ENCODE results near the gene LYZ. TPM values are rescaled to one million over a fixed set of nuclear protein-coding genes. Genes with fewer than 3 reads are reported as not detected.
A peak's percentile ranks its signal among the peaks of the same experiment; 100 is the strongest.

The LYZ gene
- total and polyA plus RNA-seq, 4 donors = 15.1 to 180 (median 80.3) TPM

GRCh38 chr12:69355363-69356028 is 7.3 kb downstream of the LYZ start:
- Histone ChIP-seq H3K4me3 (ENCODE audit: low read length in 2 of 2) (no peak overlapping the region), H3K27ac (ENCODE audit: low read depth in 1 of 2, low read length in 2 of 2) (no peak overlapping the region), H3K27me3 (ENCODE audit: control insufficient read depth in 1 of 2, insufficient read depth in 2 of 2, low read length in 1 of 2) (no peaks in the 10 kb centered on the region), H3K4me1 (ENCODE audit: control insufficient read depth in 1 of 2, insufficient read depth in 2 of 2, low read length in 2 of 2) (no peaks in the 10 kb centered on the region), H3K9me3 (ENCODE audit: control insufficient read depth, low read length) (no peaks in the 10 kb centered on the region), H3K36me3 (ENCODE audit: control insufficient read depth in 1 of 2, insufficient read depth in 2 of 2, low read length in 1 of 2) (no peaks in the 10 kb centered on the region)
- intact Hi-C loops (cut with DNase I) = loop anchor here (2.0 to 5.0 kb wide), 2 partner anchors 282 to 287 kb away; no protein-coding TSS in a partner anchor
- ATAC-seq (ENCODE audit: low FRiP score) = no peak
- DNase-seq = no peak
- 70 to 74% methylated on average over 2 of the region's 2 CpGs for WGBS, 2 donors

GRCh38 chr12:69359531-69360347 is 11.6 kb downstream of the LYZ start, which contains the start of gene YEATS4:
YEATS4 (plus strand) TSS chr12:69359743; CDS start chr12:69359973, 230 bp downstream.
- peak within 1 kb of the TSS; percentile 37 to 89 for H3K27ac ChIP-seq (ENCODE audit: low read depth in 1 of 2, low read length in 2 of 2)
- DNase-seq (peak; percentile 91 to 93), ATAC-seq (ENCODE audit: low FRiP score) (peak; percentile 98)
- no peaks in the 10 kb centered on the region for H3K4me1 ChIP-seq (ENCODE audit: control insufficient read depth in 1 of 2, insufficient read depth in 2 of 2, low read length in 2 of 2)
- intact Hi-C loops (cut with DNase I) = loop anchor here in 1 of 2 donors (5.0 kb wide), 1 partner anchor 278 kb away; no protein-coding TSS in a partner anchor
- WGBS, 2 donors = 0 to 1% methylated on average over 68 to 70 of the region's 70 CpGs
- no peaks in the 10 kb centered on the region for H3K36me3 ChIP-seq (ENCODE audit: control insufficient read depth in 1 of 2, insufficient read depth in 2 of 2, low read length in 1 of 2)
- peak within 1 kb of the TSS; percentile 37 to 73 for H3K4me3 ChIP-seq (ENCODE audit: low read length in 2 of 2)
- H3K9me3 ChIP-seq (ENCODE audit: control insufficient read depth, low read length) = no peaks in the 10 kb centered on the region
- no peaks in the 10 kb centered on the region for H3K27me3 ChIP-seq (ENCODE audit: control insufficient read depth in 1 of 2, insufficient read depth in 2 of 2, low read length in 1 of 2)

GRCh38 chr12:69360348-69360672 is 12.1 kb downstream of the LYZ start:
- H3K27me3 ChIP-seq (ENCODE audit: control insufficient read depth in 1 of 2, insufficient read depth in 2 of 2, low read length in 1 of 2) = no peaks in the 10 kb centered on the region
- H3K4me3 ChIP-seq (ENCODE audit: low read length in 2 of 2) = peak overlapping the region; percentile 37 to 73
- 6 to 7% methylated on average over 10 of the region's 10 CpGs for WGBS, 2 donors
- no peak overlapping the region for H3K27ac ChIP-seq (ENCODE audit: low read depth in 1 of 2, low read length in 2 of 2)
- H3K4me1 ChIP-seq (ENCODE audit: control insufficient read depth in 1 of 2, insufficient read depth in 2 of 2, low read length in 2 of 2) = no peaks in the 10 kb centered on the region
- ATAC-seq (ENCODE audit: low FRiP score) (no peak), DNase-seq (no peak)
- H3K9me3 ChIP-seq (ENCODE audit: control insufficient read depth, low read length) = no peaks in the 10 kb centered on the region
- intact Hi-C loops (cut with DNase I) = no loop called here
- no peaks in the 10 kb centered on the region for H3K36me3 ChIP-seq (ENCODE audit: control insufficient read depth in 1 of 2, insufficient read depth in 2 of 2, low read length in 1 of 2)

- ATAC-seq (ENCODE audit: low FRiP score) = no peak
- no peak for DNase-seq
- 95 to 98% methylated on average over 5 of the region's 5 CpGs for WGBS, 2 donors
- no peak overlapping the region for H3K4me3 ChIP-seq (ENCODE audit: low read length in 2 of 2)
- intact Hi-C loops (cut with DNase I) = no loop called here
- H3K4me1 ChIP-seq (ENCODE audit: control insufficient read depth in 1 of 2, insufficient read depth in 2 of 2, low read length in 2 of 2) = no peaks in the 10 kb centered on the region
- no peaks in the 10 kb centered on the region for H3K27me3 ChIP-seq (ENCODE audit: control insufficient read depth in 1 of 2, insufficient read depth in 2 of 2, low read length in 1 of 2)
- H3K9me3 ChIP-seq (ENCODE audit: control insufficient read depth, low read length) = no peaks in the 10 kb centered on the region
- H3K36me3 ChIP-seq (ENCODE audit: control insufficient read depth in 1 of 2, insufficient read depth in 2 of 2, low read length in 1 of 2) = peaks cover 0 to 6% of the 10 kb centered on the region in 2 donors
- no peak overlapping the region for H3K27ac ChIP-seq (ENCODE audit: low read depth in 1 of 2, low read length in 2 of 2)
Observed at GRCh38 chr12:69366796-69367195, 18.6 kb downstream of the LYZ start.

GRCh38 chr12:69368171-69368570 is 20.0 kb downstream of the LYZ start:
- 77 to 84% methylated on average over 1 of the region's 1 CpG for whole genome bisulfite sequencing, 2 donors
- no peak for ATAC-seq (ENCODE audit: low FRiP score)

GRCh38 chr12:69383074-69383473 is 34.9 kb downstream of the LYZ start:
- no peak for DNase-seq
- no peaks in the 10 kb centered on the region for H3K4me1 ChIP-seq (ENCODE audit: control insufficient read depth in 1 of 2, insufficient read depth in 2 of 2, low read length in 2 of 2)
- no peak for ATAC-seq (ENCODE audit: low FRiP score)
- H3K27ac ChIP-seq (ENCODE audit: low read depth in 1 of 2, low read length in 2 of 2) = no peak overlapping the region
- H3K27me3 ChIP-seq (ENCODE audit: control insufficient read depth in 1 of 2, insufficient read depth in 2 of 2, low read length in 1 of 2) = no peaks in the 10 kb centered on the region
- peaks cover 0 to 1% of the 10 kb centered on the region in 2 donors for H3K36me3 ChIP-seq (ENCODE audit: control insufficient read depth in 1 of 2, insufficient read depth in 2 of 2, low read length in 1 of 2)
- intact Hi-C loops (cut with DNase I) = no loop called here
- no peaks in the 10 kb centered on the region for H3K9me3 ChIP-seq (ENCODE audit: control insufficient read depth, low read length)
- WGBS, 2 donors = 95 to 100% methylated on average over 1 of the region's 1 CpG
- no peak overlapping the region for H3K4me3 ChIP-seq (ENCODE audit: low read length in 2 of 2)

More at GRCh38 chr12:69368171-69368570, 20.0 kb downstream of the LYZ start:
- Histone ChIP-seq H3K36me3 (ENCODE audit: control insufficient read depth in 1 of 2, insufficient read depth in 2 of 2, low read length in 1 of 2) (peaks cover 0 to 7% of the 10 kb centered on the region in 2 donors), H3K27me3 (ENCODE audit: control insufficient read depth in 1 of 2, insufficient read depth in 2 of 2, low read length in 1 of 2) (no peaks in the 10 kb centered on the region), H3K4me3 (ENCODE audit: low read length in 2 of 2) (no peak overlapping the region), H3K27ac (ENCODE audit: low read depth in 1 of 2, low read length in 2 of 2) (no peak overlapping the region), H3K9me3 (ENCODE audit: control insufficient read depth, low read length) (no peaks in the 10 kb centered on the region), H3K4me1 (ENCODE audit: control insufficient read depth in 1 of 2, insufficient read depth in 2 of 2, low read length in 2 of 2) (no peaks in the 10 kb centered on the region)
- no peak for DNase-seq
- intact Hi-C loops (cut with DNase I) = no loop called here

- intact Hi-C loops (cut with DNase I) = loop anchor here in 1 of 2 donors (5.0 kb wide), 1 partner anchor 187 kb away; no protein-coding TSS in a partner anchor
- Histone ChIP-seq H3K4me1 (ENCODE audit: control insufficient read depth in 1 of 2, insufficient read depth in 2 of 2, low read length in 2 of 2) (no peaks in the 10 kb centered on the region), H3K27ac (ENCODE audit: low read depth in 1 of 2, low read length in 2 of 2) (no peak overlapping the region), H3K27me3 (ENCODE audit: control insufficient read depth in 1 of 2, insufficient read depth in 2 of 2, low read length in 1 of 2) (no peaks in the 10 kb centered on the region), H3K36me3 (ENCODE audit: control insufficient read depth in 1 of 2, insufficient read depth in 2 of 2, low read length in 1 of 2) (peaks cover 0 to 1% of the 10 kb centered on the region in 2 donors), H3K9me3 (ENCODE audit: control insufficient read depth, low read length) (no peaks in the 10 kb centered on the region), H3K4me3 (ENCODE audit: low read length in 2 of 2) (no peak overlapping the region)
- ATAC-seq (ENCODE audit: low FRiP score) (no peak), DNase-seq (no peak)
- WGBS, 2 donors = 64% methylated on average over 3 of the region's 3 CpGs
Observed at GRCh38 chr12:69385038-69385437, 36.9 kb downstream of the LYZ start.

- Histone ChIP-seq H3K36me3 (ENCODE audit: control insufficient read depth in 1 of 2, insufficient read depth in 2 of 2, low read length in 1 of 2) (peaks cover 1 to 3% of the 10 kb centered on the region in 2 donors), H3K4me3 (ENCODE audit: low read length in 2 of 2) (no peak overlapping the region), H3K27me3 (ENCODE audit: control insufficient read depth in 1 of 2, insufficient read depth in 2 of 2, low read length in 1 of 2) (no peaks in the 10 kb centered on the region), H3K9me3 (ENCODE audit: control insufficient read depth, low read length) (no peaks in the 10 kb centered on the region), H3K4me1 (ENCODE audit: control insufficient read depth in 1 of 2, insufficient read depth in 2 of 2, low read length in 2 of 2) (no peaks in the 10 kb centered on the region), H3K27ac (ENCODE audit: low read depth in 1 of 2, low read length in 2 of 2) (no peak overlapping the region)
- ATAC-seq (ENCODE audit: low FRiP score) (no peak), DNase-seq (no peak)
- intact Hi-C loops (cut with DNase I) = loop anchor here in 1 of 2 donors (5.0 kb wide), 1 partner anchor 185 kb away; no protein-coding TSS in a partner anchor
- 95 to 96% methylated on average over 2 of the region's 2 CpGs for WGBS, 2 donors
Observed at GRCh38 chr12:69386921-69387320, 38.7 kb downstream of the LYZ start.
